Measurements from ENCODE around the gene ZNF76.

- TF ChIP-seq EZH2 (IDR thresholded peaks at IDR 0.05; ENCODE audit: insufficient read depth, low read length), result no peak
- no peak for TF ChIP-seq CTCF (IDR thresholded peaks at IDR 0.05; ENCODE audit: insufficient read depth, low read depth, low read length)
Measured at GRCh38 chr6:35295036-35295435, 35.5 kb downstream of the ZNF76 start.
